ENCODE measurements around the gene EFTUD2.

Gene EFTUD2

GRCh38 chr17:44910231-44911106 is 11.2 kb upstream of the EFTUD2 start:
- no peak for DNase-seq

DNA sequence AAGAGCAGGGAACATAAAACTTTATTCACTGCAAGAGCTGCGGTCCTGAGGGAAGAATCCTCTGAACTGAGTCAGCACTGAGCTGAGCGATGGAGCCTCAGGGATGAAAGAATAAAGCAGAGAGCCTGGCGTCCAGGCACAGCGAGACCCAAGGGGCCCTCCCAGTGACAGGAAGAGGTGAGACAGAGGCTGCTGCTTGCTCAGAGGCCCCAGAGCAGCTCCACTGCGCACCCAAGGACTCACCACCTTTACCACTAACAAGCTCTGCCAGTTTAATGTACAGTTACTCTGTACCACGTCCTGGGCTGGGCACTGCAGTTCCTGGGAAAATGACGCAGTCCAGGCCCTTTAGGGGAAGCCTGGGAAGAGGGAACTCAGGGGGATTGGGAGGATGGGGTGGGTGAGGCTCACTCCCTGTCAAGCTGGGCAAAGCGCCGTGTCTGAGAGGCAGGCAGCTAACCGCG is 10.5 kb upstream of the EFTUD2 start:
- no peak for DNase-seq

DNA sequence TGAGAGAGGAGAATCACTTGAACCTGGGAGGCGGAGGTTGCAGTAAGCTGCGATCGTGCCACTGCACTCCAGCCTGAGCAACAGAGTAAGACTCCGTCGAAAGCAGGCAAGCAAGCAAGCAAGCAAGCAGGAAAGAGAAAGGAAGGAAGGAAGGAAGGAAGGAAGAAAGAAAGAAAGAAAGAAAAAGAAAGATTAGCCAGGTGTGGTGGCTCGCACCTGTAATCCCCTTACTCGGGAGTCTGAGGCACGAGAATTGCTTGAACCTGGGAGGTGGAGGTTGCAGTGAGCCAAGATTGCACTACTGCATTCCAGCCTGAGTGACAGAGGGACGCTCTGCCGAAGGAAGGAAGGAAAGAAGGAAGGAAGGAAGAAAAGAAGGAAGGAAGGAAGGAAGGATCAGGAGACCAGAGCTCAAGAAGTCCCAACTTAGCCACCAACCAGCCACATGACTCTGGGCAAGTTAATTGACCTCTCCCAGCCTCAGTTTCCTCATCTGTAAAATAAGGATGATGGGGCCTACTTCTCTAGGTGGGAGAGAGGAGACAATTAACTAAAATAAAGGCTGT is 9.6 kb upstream of the EFTUD2 start:
- DNase-seq: no peak

GRCh38 chr17:44907729-44908470 is 8.7 kb upstream of the EFTUD2 start:
- DNase-seq: no peak

DNA sequence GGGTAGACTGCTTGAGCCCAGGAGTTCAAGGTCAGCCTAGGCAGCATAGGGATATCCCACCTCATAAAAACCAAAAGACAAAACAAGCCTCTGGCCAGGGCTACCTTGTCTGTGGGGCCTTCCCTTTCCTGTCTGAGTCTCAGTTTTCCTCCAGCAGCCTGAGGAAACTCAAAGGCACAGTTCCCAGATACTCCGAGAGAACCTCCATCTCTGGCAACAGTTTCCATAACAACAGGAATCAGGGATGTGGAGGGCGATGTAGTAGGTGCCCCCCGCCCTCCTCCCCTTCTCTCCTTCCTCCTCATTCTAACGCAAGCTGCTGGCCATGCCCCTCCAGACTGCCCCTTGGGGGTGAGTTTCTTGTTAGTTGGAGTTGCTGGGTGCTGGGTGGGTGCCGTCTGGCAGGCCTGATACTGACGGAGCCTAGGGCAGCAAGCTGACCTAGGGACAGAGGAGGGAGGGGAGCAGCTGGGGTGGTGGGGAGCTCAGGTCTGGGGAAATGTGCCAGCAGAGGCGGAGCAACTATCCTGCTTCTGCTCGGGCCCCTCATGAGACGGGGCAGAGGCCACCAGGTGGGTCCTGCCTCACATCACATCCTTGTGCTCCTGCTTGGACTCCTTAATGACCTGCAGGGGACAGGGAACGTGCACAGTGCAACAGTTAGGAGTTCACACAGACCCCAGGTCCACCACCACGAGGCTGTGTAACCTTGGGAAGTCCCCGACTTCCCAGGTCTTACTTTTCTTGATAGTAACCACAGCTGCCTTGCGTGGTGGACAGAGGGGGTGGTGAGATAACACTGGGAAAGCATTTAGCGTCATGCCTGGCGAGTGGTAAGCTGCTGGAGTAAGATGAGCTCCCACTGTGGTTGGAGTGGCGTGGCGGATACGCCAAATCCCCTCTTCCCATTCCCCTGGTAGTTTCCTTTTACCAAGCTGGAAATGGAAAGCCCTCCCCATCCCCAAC is 7.8 kb upstream of the EFTUD2 start:
- no peak for DNase-seq

DNA sequence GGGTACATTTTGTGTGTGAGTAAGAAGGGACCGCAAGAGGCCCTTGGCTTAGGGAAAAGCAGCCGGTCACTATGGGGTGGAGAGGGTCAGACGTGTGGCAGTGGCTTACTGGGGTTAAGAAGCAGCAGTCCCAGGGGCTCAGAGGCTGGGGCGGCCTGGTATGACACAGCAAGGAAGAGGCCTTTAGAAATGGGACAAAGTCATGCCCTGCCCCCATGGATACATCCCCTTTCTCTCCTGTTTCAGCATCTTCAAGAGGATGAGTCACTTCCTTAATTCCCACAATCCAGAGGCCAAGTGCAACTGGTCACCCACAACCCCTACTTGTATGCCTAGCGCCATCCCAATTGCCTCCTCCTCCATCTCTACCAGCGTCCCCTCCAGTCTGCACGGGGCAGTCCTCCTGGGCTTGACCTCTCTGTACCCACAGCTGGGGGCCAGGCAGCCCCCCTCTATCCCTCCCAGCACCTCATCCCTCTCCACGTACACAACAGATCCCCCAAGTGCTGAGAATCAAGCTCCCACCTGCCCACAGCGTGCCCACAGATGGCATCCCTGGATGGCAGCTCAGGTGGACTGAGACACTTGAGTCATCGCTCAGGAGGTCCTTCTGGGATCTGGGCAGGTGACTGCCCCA is 6.9 kb upstream of the EFTUD2 start:
- DNase-seq: no peak

DNA sequence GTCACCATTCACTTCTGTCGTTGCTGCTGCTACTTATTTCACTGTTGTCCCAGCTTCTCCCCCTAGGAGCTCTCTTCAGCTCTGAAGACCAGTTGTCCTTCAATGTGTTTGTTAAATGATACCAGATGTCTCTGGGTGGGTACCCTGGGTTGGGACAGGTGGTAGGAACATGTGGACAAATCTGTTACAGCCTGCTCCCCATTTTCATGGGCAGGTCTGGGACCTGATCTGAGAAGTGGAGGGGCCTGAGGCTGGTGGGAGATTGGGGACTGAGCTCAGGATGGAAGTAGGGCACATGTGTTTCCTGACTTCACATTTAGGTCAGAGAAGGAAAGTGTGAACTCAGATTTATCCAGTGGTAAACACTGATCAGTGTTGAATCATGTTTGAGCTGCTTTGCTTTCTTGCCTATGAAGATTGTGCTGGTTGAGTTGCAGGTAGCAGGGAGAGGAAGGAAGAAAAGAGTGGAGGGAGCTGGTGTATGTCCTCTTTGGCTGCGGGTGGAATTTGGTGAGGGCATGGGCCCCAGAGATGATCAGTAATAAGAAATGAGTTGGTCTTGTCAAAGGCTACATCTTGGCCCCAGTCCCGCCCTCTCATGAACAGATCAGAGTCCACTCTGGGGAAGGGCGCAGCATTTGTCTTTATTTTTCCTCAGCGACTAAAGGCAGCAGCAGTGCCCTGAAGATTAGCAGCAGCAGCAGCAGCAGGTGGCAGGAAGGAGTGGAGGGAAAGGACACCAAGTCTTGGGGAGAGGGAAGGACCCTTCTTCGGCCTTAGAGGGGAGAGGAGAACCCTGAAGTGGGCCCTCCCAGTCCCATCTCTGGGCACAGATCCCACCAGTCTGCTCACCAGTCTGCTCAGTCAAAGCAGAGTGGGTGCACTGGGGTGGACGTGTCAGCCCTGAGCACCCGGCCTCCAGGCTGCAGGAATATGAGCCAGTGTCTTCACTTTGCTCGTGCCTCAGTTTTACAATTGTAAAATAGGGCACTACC is 6.1 kb upstream of the EFTUD2 start:
- DNase-seq: no peak

- DNase-seq: no peak
Measured at GRCh38 chr17:44904001-44904984, 5.0 kb upstream of the EFTUD2 start.

DNA sequence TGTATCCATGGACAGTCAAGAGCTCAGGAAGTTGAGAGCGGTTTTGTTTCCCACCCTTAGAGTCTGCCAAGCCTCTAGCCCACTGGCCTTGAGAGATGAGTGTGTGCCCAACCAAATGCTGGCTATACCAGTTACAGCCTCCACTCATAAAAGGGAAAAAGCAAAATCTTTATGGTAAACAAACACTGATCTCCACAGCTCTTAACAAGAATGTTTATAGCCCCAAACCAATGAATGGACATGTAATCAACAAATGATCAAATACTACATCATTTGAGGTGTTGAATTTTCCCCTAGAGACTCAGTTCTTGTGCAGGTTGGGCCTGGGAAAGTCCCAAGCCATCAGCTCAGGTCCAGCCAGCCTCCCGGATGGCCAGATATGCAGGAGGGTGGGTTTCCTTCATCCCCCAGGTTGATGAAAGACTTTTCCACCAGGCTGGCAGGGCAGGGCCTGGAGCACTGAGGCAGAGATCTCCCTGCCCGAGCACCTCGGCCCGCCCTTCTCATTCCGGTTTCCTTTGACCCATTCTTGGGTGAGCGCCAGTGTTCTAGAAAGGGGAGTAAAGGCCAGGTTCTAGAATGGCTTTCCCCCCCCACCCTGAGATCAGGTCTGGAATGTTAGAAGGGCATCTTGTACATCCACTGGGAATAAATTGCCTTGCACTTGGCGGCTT is 3.9 kb upstream of the EFTUD2 start:
- no peak for DNase-seq

DNA sequence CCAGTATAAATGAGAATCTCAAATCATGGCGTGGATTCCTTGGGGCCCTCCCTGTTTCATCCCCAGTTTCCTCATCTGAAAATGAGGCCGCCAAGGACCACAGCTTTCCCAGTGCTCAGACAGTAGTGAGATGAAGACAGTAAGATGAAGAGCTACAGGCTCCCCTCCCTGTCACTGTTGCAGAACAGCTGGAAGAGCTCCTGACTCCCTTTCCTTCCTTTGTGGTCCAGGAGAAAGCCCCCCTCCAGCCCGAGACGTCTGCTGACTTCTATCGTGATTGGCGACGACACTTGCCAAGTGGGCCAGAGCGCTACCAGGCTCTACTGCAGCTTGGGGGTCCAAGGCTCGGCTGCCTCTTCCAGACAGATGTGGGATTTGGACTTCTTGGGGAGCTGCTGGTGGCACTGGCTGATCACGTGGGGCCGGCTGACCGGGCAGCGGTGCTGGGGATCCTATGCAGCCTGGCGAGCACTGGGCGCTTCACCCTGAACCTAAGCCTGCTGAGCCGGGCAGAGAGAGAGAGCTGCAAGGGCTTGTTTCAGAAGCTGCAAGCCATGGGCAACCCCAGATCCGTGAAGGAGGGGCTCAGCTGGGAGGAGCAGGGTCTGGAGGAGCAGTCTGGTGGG is 3.0 kb upstream of the EFTUD2 start:
- DNase-seq: no peak

DNA sequence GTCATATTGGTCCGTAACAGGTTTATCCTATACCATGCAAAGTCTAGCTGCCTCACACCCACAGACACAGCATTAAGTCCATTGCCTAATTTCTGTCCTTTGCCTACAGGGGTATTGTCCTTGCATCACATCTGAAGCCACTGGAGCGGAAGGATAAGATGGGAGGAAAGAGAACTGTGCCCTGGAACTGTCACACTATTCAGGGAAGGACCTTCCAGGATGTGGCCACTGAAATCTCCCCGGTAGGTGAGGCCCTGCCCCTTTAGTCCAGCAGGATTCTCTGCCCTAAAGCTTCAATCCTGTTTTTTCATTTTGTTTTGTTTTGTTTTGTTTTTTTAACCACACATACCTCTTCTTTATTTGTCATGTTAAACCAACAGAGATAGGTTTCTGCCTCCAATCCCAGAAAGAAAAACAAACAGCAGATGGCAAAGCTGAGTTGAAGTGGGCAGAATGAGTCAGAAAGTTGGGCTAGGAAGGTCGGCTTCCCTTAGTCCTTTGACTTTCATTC is 2.2 kb upstream of the EFTUD2 start:
- DNase-seq: peak; percentile 77

GRCh38 chr17:44900894-44901293 is 1.6 kb upstream of the EFTUD2 start:
- DNase-seq: peak; percentile 93

GRCh38 chr17:44898768-44899073 is 524 bp downstream of the EFTUD2 start:
- DNase-seq: no peak

GRCh38 chr17:44894642-44895041 is 4.6 kb downstream of the EFTUD2 start:
- DNase-seq: no peak

DNA sequence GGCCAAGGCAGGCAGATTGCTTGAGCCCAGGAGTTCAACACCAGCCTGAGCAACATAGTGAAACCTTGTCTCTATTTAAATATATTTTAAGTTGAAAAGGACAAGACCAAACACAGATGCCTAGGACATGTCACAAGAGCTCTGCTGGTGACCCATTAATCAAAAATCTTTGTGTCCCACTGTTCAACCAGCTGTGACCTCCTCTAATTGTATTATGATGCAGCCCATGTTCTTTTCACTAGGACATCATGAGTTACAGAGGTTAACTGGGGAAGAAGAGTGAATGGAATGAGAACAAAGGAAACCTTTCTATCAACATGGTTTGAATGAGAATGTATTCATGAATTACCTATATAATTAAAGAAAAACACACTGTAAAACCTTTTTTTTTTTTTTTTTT is 7.0 kb downstream of the EFTUD2 start:
- DNase-seq: no peak

DNA sequence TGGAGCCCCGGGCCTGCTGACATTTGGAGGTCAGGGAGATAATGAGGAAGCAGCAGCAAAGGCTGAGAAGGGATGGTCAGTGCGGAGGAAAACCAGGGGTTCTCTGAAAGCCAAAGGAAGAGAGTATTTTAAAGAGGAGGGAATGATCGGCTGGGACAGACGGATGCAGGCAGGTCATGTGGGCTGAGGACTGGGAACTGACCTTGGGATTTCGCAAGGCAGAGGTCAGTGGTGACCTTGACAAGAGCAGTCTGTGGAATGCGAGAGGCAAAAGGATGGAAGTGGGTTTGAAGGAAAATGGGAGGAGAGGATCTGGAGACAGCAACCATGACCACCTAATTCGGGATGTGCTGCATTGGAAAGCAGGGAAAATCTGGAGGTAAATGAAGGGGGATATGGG is 10.2 kb downstream of the EFTUD2 start:
- no peak for DNase-seq

- DNase-seq: no peak
Measured at GRCh38 chr17:44887971-44888954, 11.0 kb downstream of the EFTUD2 start.
